ENCODE data around the gene PRRT2. TPM values are rescaled to one million over a fixed set of nuclear protein-coding genes. Genes with fewer than 3 reads are reported as not detected.
"Not testable (repeated sequence)": the region's sequence is repeated elsewhere in the genome, so short reads cannot be mapped to it uniquely, and the experiment has no call there.

PRRT2 gene
- total and polyA plus RNA-seq, 10 donors, result 0.15 to 2.1 (median 0.65) TPM; not detected in 2

- H3K9me3 ChIP-seq, result no peaks in the 10 kb centered on the region
- TF ChIP-seq POLR2A (IDR thresholded peaks at IDR 0.05) (no peak), POLR2AphosphoS5 (IDR thresholded peaks at IDR 0.05) (no peak)
- TF ChIP-seq, protein P1, sequence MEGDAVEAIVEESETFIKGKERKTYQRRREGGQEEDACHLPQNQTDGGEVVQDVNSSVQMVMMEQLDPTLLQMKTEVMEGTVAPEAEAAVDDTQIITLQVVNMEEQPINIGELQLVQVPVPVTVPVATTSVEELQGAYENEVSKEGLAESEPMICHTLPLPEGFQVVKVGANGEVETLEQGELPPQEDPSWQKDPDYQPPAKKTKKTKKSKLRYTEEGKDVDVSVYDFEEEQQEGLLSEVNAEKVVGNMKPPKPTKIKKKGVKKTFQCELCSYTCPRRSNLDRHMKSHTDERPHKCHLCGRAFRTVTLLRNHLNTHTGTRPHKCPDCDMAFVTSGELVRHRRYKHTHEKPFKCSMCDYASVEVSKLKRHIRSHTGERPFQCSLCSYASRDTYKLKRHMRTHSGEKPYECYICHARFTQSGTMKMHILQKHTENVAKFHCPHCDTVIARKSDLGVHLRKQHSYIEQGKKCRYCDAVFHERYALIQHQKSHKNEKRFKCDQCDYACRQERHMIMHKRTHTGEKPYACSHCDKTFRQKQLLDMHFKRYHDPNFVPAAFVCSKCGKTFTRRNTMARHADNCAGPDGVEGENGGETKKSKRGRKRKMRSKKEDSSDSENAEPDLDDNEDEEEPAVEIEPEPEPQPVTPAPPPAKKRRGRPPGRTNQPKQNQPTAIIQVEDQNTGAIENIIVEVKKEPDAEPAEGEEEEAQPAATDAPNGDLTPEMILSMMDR (IDR thresholded peaks at IDR 0.05 in 8 of 11, conservative IDR thresholded peaks at IDR 0.05 in 3 of 11), result no peak
- DNase-seq, result no peak
- H3K4me1 ChIP-seq, result peaks cover 59 to 100% (median 77%) of the 10 kb centered on the region in 6 donors
- H3K4me3 ChIP-seq, result no peak overlapping the region
- peaks cover 0 to 39% (median 2%) of the 10 kb centered on the region in 6 donors for H3K36me3 ChIP-seq
- intact Hi-C loops (cut with DNase I; ENCODE audit: low total_unique reads), result no loop called here
- H3K27ac ChIP-seq, result peak overlapping the region in 6 of 8 donors; percentile 55 to 68 (median 64)
- no peaks in the 10 kb centered on the region for H3K27me3 ChIP-seq (replicated peaks in 1 of 7)
- 56 to 76% (median 71%) methylated on average over 7 of the region's 7 CpGs for WGBS, 5 donors
These were observed 12.7 kb downstream of the PRRT2 start for GRCh38 chr16:29824589-29825144.

DNA sequence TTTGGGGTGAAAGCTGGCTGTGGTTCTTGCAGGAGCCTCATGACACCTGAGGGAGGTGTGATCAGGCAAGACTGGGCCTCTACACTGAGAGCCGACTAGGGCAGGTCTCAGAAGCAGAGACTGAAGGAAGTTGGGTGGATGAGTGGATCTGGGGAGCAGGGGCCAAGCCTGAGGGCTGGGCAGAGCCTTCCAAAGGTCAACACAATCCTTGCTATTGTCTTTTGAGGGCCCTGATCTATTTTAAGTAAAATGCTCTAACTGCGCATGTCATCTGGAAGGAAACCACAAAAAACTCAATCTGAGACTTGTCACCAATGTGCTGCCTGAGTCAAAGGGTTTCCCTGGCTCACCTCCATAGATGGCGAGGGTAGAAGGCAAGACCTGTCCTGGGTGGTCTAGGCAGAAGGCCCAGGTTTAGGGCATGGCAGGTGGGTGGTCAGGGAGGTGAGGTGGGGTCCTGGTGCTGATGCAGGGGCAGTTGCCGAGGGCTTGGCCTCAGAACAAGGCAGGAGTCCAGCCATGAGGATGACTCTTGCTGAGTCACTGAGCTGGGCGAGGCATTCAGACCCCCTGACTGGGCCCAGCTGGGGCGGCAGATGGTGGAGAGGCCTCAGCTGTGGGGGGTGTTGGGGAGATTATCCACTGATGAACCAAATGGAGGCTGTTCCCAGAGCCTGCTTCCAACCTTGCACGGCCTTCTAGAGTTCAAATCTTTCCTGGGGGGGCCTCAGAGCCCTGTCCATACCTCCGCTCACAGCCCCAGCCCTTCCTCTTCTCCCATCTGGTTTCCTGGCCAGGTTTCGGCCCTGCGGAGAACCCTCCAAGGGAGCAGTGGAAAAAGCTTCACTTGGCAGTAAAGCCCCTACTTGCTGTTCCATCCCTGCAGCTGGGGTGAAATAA, 13.4 kb downstream of the PRRT2 start:
- H3K36me3 ChIP-seq, result peaks cover 0 to 41% (median 0%) of the 10 kb centered on the region in 6 donors
- 51 to 69% (median 57%) methylated on average over 9 to 10 of the region's 10 CpGs for WGBS, 5 donors
- H3K9me3 ChIP-seq, result no peaks in the 10 kb centered on the region
- no peak overlapping the region for H3K4me3 ChIP-seq
- H3K4me1 ChIP-seq, result peaks cover 53 to 100% (median 73%) of the 10 kb centered on the region in 6 donors
- DNase-seq, result no peak
- intact Hi-C loops (cut with DNase I; ENCODE audit: low total_unique reads), result no loop called here
- TF ChIP-seq, protein P1 (IDR thresholded peaks at IDR 0.05 in 8 of 11, conservative IDR thresholded peaks at IDR 0.05 in 3 of 11), result no peak
- TF ChIP-seq POLR2AphosphoS5 (IDR thresholded peaks at IDR 0.05), result peak in 2 of 3 donors; percentile 35 to 55
- no peaks in the 10 kb centered on the region for H3K27me3 ChIP-seq (replicated peaks in 1 of 7)
- H3K27ac ChIP-seq, result peak overlapping the region in 6 of 8 donors; percentile 55 to 68 (median 64)

- H3K27ac ChIP-seq, result peak overlapping the region in 5 of 8 donors; percentile 39 to 68 (median 64)
- 71 to 90% (median 85%) methylated on average over 5 to 8 of the region's 8 CpGs for WGBS, 5 donors
These were observed 14.3 kb downstream of the PRRT2 start for GRCh38 chr16:29826342-29826695.

GRCh38 chr16:29830774-29831173, 18.8 kb downstream of the PRRT2 start:
- WGBS, 5 donors, result 90 to 98% (median 94%) methylated on average over 11 of the region's 11 CpGs
- TF ChIP-seq POLR2AphosphoS5 (IDR thresholded peaks at IDR 0.05) (peak in 2 of 3 donors; percentile 22 to 61), POLR2A (IDR thresholded peaks at IDR 0.05) (no peak)

More at GRCh38 chr16:29826342-29826695, 14.3 kb downstream of the PRRT2 start:
- peaks cover 50 to 99% (median 67%) of the 10 kb centered on the region in 6 donors for H3K4me1 ChIP-seq
- no peaks in the 10 kb centered on the region for H3K9me3 ChIP-seq
- H3K27me3 ChIP-seq (replicated peaks in 1 of 7), result no peaks in the 10 kb centered on the region
- no peak overlapping the region for H3K4me3 ChIP-seq
- DNase-seq, result no peak
- H3K36me3 ChIP-seq, result peaks cover 0 to 50% (median 9%) of the 10 kb centered on the region in 6 donors
- intact Hi-C loops (cut with DNase I; ENCODE audit: low total_unique reads), result no loop called here
- TF ChIP-seq POLR2A (IDR thresholded peaks at IDR 0.05), result no peak

GRCh38 chr16:29831490-29831889, 19.5 kb downstream of the PRRT2 start:
- Histone ChIP-seq H3K4me3 (no peak overlapping the region), H3K27me3 (replicated peaks in 1 of 7) (no peaks in the 10 kb centered on the region), H3K4me1 (peaks cover 7 to 47% (median 17%) of the 10 kb centered on the region in 6 donors), H3K27ac (no peak overlapping the region), H3K36me3 (peaks cover 0 to 84% (median 59%) of the 10 kb centered on the region in 6 donors), H3K9me3 (no peaks in the 10 kb centered on the region)
- 73 to 94% (median 80%) methylated on average over 2 of the region's 2 CpGs for WGBS, 5 donors
- intact Hi-C loops (cut with DNase I; ENCODE audit: low total_unique reads), result no loop called here
- TF ChIP-seq, protein P1 (IDR thresholded peaks at IDR 0.05 in 8 of 11, conservative IDR thresholded peaks at IDR 0.05 in 3 of 11), result no peak
- TF ChIP-seq POLR2AphosphoS5 (IDR thresholded peaks at IDR 0.05) (no peak), POLR2A (IDR thresholded peaks at IDR 0.05) (no peak)
- DNase-seq, result no peak

More at GRCh38 chr16:29830774-29831173, 18.8 kb downstream of the PRRT2 start:
- Histone ChIP-seq H3K4me3 (no peak overlapping the region), H3K36me3 (peaks cover 0 to 84% (median 52%) of the 10 kb centered on the region in 6 donors), H3K4me1 (peaks cover 11 to 54% (median 24%) of the 10 kb centered on the region in 6 donors), H3K27me3 (replicated peaks in 1 of 7) (no peaks in the 10 kb centered on the region), H3K9me3 (no peaks in the 10 kb centered on the region), H3K27ac (no peak overlapping the region)
- intact Hi-C loops (cut with DNase I; ENCODE audit: low total_unique reads), result no loop called here
- DNase-seq, result no peak

GRCh38 chr16:29833219-29833618, 21.2 kb downstream of the PRRT2 start:
- 94 to 97% (median 96%) methylated on average over 4 of the region's 4 CpGs for WGBS, 5 donors
- intact Hi-C loops (cut with DNase I; ENCODE audit: low total_unique reads); H3K9me3 ChIP-seq; DNase-seq; H3K4me3 ChIP-seq; H3K27ac ChIP-seq; H3K27me3 ChIP-seq (replicated peaks in 1 of 7): not testable (repeated sequence)
- peaks cover 0 to 30% (median 4%) of the 10 kb centered on the region in 6 donors for H3K4me1 ChIP-seq
- H3K36me3 ChIP-seq, result peaks cover 0 to 93% (median 75%) of the 10 kb centered on the region in 6 donors

Measured in spleen (tissue), 11 donors.